ENCODE results near the gene OGFRL1.

Gene OGFRL1

GRCh38 chr6:71335544-71335943, 46.9 kb downstream of the OGFRL1 start:
- no peak for DNase-seq

- DNase-seq = no peak
These were observed 48.3 kb downstream of the OGFRL1 start for GRCh38 chr6:71336901-71337300.

- no peak for DNase-seq
These were observed 50.1 kb downstream of the OGFRL1 start for GRCh38 chr6:71338540-71339316.

GRCh38 chr6:71342772-71343171, 54.2 kb downstream of the OGFRL1 start:
- DNase-seq = no peak

GRCh38 chr6:71345476-71346333, 57.1 kb downstream of the OGFRL1 start:
- DNase-seq = no peak

GRCh38 chr6:71346334-71346694, 57.7 kb downstream of the OGFRL1 start:
- DNase-seq = no peak

- no peak for DNase-seq
These were observed 58.5 kb downstream of the OGFRL1 start for GRCh38 chr6:71347119-71347518.

- DNase-seq = peak in 1 of 5 experiments; percentile 19
These were observed 60.8 kb downstream of the OGFRL1 start for GRCh38 chr6:71349395-71349794.

GRCh38 chr6:71349976-71350615, 61.5 kb downstream of the OGFRL1 start:
- peak in 1 of 5 experiments; percentile 2 for DNase-seq

GRCh38 chr6:71351190-71351589, 62.6 kb downstream of the OGFRL1 start:
- no peak for DNase-seq
